ENCODE data around the gene HES4.

- no peak for TF ChIP-seq POLR2A (IDR thresholded peaks at IDR 0.05)
- TF ChIP-seq, protein P1, sequence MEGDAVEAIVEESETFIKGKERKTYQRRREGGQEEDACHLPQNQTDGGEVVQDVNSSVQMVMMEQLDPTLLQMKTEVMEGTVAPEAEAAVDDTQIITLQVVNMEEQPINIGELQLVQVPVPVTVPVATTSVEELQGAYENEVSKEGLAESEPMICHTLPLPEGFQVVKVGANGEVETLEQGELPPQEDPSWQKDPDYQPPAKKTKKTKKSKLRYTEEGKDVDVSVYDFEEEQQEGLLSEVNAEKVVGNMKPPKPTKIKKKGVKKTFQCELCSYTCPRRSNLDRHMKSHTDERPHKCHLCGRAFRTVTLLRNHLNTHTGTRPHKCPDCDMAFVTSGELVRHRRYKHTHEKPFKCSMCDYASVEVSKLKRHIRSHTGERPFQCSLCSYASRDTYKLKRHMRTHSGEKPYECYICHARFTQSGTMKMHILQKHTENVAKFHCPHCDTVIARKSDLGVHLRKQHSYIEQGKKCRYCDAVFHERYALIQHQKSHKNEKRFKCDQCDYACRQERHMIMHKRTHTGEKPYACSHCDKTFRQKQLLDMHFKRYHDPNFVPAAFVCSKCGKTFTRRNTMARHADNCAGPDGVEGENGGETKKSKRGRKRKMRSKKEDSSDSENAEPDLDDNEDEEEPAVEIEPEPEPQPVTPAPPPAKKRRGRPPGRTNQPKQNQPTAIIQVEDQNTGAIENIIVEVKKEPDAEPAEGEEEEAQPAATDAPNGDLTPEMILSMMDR (IDR thresholded peaks at IDR 0.05): no peak
These were observed 22.0 kb upstream of the HES4 start for GRCh38 chr1:1021920-1022259.
